ENCODE results near the gene CDK14. TPM values are rescaled to one million over a fixed set of nuclear protein-coding genes. Genes with fewer than 3 reads are reported as not detected.
"Not testable (repeated sequence)": the region's sequence is repeated elsewhere in the genome, so short reads cannot be mapped to it uniquely, and the experiment has no call there.

The CDK14 gene
- total RNA-seq, 1 donor from 2014 or later: 131 TPM

- DNase-seq (ENCODE audit: extremely low spot score, unreplicated experiment): no peak
- no peaks in the 10 kb centered on the region for H3K27me3 Mint-ChIP-seq (ENCODE audit: unreplicated experiment)
- H3K36me3 Mint-ChIP-seq (ENCODE audit: unreplicated experiment): peaks cover 47% of the 10 kb centered on the region
These were observed 201.5 kb downstream of the CDK14 start for GRCh38 chr7:90797596-90797995.

GRCh38 chr7:90804370-90804769 is 208.2 kb downstream of the CDK14 start:
- Mint-ChIP-seq H3K4me3 (ENCODE audit: unreplicated experiment) (no peak overlapping the region), H3K27me3 (ENCODE audit: unreplicated experiment) (no peaks in the 10 kb centered on the region), H3K4me1 (ENCODE audit: unreplicated experiment) (peaks cover 42% of the 10 kb centered on the region), H3K36me3 (ENCODE audit: unreplicated experiment) (peaks cover 44% of the 10 kb centered on the region), H3K9me3 (ENCODE audit: unreplicated experiment) (peaks cover 19% of the 10 kb centered on the region), H3K27ac (ENCODE audit: unreplicated experiment) (peak overlapping the region; percentile 64)
- no peak for DNase-seq (ENCODE audit: extremely low spot score, unreplicated experiment)
- no peak for TF ChIP-seq CTCF (IDR thresholded peaks at IDR 0.05)

More at GRCh38 chr7:90797596-90797995, 201.5 kb downstream of the CDK14 start:
- no peak for TF ChIP-seq CTCF (IDR thresholded peaks at IDR 0.05)
- Mint-ChIP-seq H3K4me3 (ENCODE audit: unreplicated experiment) (no peak overlapping the region), H3K27ac (ENCODE audit: unreplicated experiment) (no peak overlapping the region), H3K4me1 (ENCODE audit: unreplicated experiment) (peaks cover 28% of the 10 kb centered on the region), H3K9me3 (ENCODE audit: unreplicated experiment) (peaks cover 27% of the 10 kb centered on the region)

GRCh38 chr7:90815552-90815951 is 219.4 kb downstream of the CDK14 start:
- H3K9me3 Mint-ChIP-seq (ENCODE audit: unreplicated experiment): not testable (repeated sequence)

GRCh38 chr7:90816511-90817142 is 220.5 kb downstream of the CDK14 start:
- no peaks in the 10 kb centered on the region for H3K9me3 Mint-ChIP-seq (ENCODE audit: unreplicated experiment)
- H3K27ac Mint-ChIP-seq (ENCODE audit: unreplicated experiment): peak overlapping the region; percentile 90
- H3K4me1 Mint-ChIP-seq (ENCODE audit: unreplicated experiment): peaks cover 51% of the 10 kb centered on the region
- no peak overlapping the region for H3K4me3 Mint-ChIP-seq (ENCODE audit: unreplicated experiment)
- TF ChIP-seq CTCF (IDR thresholded peaks at IDR 0.05): no peak
- no peaks in the 10 kb centered on the region for H3K27me3 Mint-ChIP-seq (ENCODE audit: unreplicated experiment)
- no peak for DNase-seq (ENCODE audit: extremely low spot score, unreplicated experiment)
- H3K36me3 Mint-ChIP-seq (ENCODE audit: unreplicated experiment): peaks cover 13% of the 10 kb centered on the region

More at GRCh38 chr7:90815552-90815951, 219.4 kb downstream of the CDK14 start:
- not testable (repeated sequence) for H3K27me3 Mint-ChIP-seq (ENCODE audit: unreplicated experiment); DNase-seq (ENCODE audit: extremely low spot score, unreplicated experiment); H3K4me3 Mint-ChIP-seq (ENCODE audit: unreplicated experiment)
- Mint-ChIP-seq H3K36me3 (ENCODE audit: unreplicated experiment) (peaks cover 11% of the 10 kb centered on the region), H3K4me1 (ENCODE audit: unreplicated experiment) (peaks cover 47% of the 10 kb centered on the region), H3K27ac (ENCODE audit: unreplicated experiment) (peak overlapping the region; percentile 52)

- no peak for DNase-seq (ENCODE audit: extremely low spot score, unreplicated experiment)
- Mint-ChIP-seq H3K9me3 (ENCODE audit: unreplicated experiment) (no peaks in the 10 kb centered on the region), H3K4me3 (ENCODE audit: unreplicated experiment) (peak overlapping the region; percentile 3), H3K27me3 (ENCODE audit: unreplicated experiment) (no peaks in the 10 kb centered on the region), H3K36me3 (ENCODE audit: unreplicated experiment) (peaks cover 15% of the 10 kb centered on the region), H3K27ac (ENCODE audit: unreplicated experiment) (peak overlapping the region; percentile 90), H3K4me1 (ENCODE audit: unreplicated experiment) (peaks cover 56% of the 10 kb centered on the region)
- no peak for TF ChIP-seq CTCF (IDR thresholded peaks at IDR 0.05)
These were observed 221.0 kb downstream of the CDK14 start for GRCh38 chr7:90817151-90817550.

All from osteocyte (in vitro differentiated cells).